GM18861 (cell line): ENCODE results near the gene STAG3.
"Not testable (repeated sequence)": the region's sequence is repeated elsewhere in the genome, so short reads cannot be mapped to it uniquely, and the experiment has no call there.

Experiments used
- ATAC-seq: cut with Tn5 transposase; IDR thresholded peaks from one replicate; pipeline ENCODE4 v1.9.1; 2021; ENCODE audit not compliant: unreplicated experiment

Gene STAG3

GRCh38 chr7:100210805-100211204 is 33.1 kb downstream of the STAG3 start:
- no peak for ATAC-seq

- ATAC-seq: no peak
Measured at GRCh38 chr7:100211342-100211780, 33.6 kb downstream of the STAG3 start.

GRCh38 chr7:100212631-100213286 is 35.0 kb downstream of the STAG3 start:
- no peak for ATAC-seq

GRCh38 chr7:100213672-100214071 is 36.0 kb downstream of the STAG3 start:
- no peak for ATAC-seq

- not testable (repeated sequence) for ATAC-seq
Measured at GRCh38 chr7:100214356-100214755, 36.6 kb downstream of the STAG3 start.

- ATAC-seq: no peak
Measured at GRCh38 chr7:100215895-100216294, 38.2 kb downstream of the STAG3 start.

GRCh38 chr7:100217934-100218333 is 40.2 kb downstream of the STAG3 start:
- ATAC-seq: peak; percentile 21

GRCh38 chr7:100219271-100219737 is 41.6 kb downstream of the STAG3 start:
- ATAC-seq: no peak

GRCh38 chr7:100219801-100220585 is 42.3 kb downstream of the STAG3 start, which contains the start of gene PVRIG:
PVRIG (plus strand) TSS chr7:100219949; CDS start chr7:100219971, 22 bp downstream.
- ATAC-seq: not testable (repeated sequence)

GRCh38 chr7:100220586-100221230 is 43.0 kb downstream of the STAG3 start:
- no peak for ATAC-seq

- peak; percentile 46 for ATAC-seq
Measured at GRCh38 chr7:100221231-100221718, 43.6 kb downstream of the STAG3 start.

- ATAC-seq: no peak
Measured at GRCh38 chr7:100221767-100222444, 44.2 kb downstream of the STAG3 start.

GRCh38 chr7:100222445-100223132 is 44.9 kb downstream of the STAG3 start:
- ATAC-seq: no peak

GRCh38 chr7:100223376-100223927 is 45.7 kb downstream of the STAG3 start:
- ATAC-seq: not testable (repeated sequence)

- not testable (repeated sequence) for ATAC-seq
Measured at GRCh38 chr7:100224891-100225290, 47.2 kb downstream of the STAG3 start.

GRCh38 chr7:100234660-100235317 is 57.1 kb downstream of the STAG3 start:
- ATAC-seq: not testable (repeated sequence)

- ATAC-seq: not testable (repeated sequence)
Measured at GRCh38 chr7:100239975-100240374, 62.3 kb downstream of the STAG3 start.

- peak; percentile 45 for ATAC-seq
Measured at GRCh38 chr7:100243385-100243784, 65.7 kb downstream of the STAG3 start.

GRCh38 chr7:100244988-100245605 is 67.4 kb downstream of the STAG3 start:
- ATAC-seq: not testable (repeated sequence)
